WI38 (cell line): ENCODE data around the gene PCSK5.
"Not testable (repeated sequence)": the region's sequence is repeated elsewhere in the genome, so short reads cannot be mapped to it uniquely, and the experiment has no call there.

Experiments used
- H3K4me3 ChIP-seq: 2 replicates; pipeline ENCODE4 v1.5.1; 2011; ENCODE audit warnings: low read depth, mild to moderate bottlenecking, control low read depth, low read length
- TF ChIP-seq, protein P1 (sequence below): IDR thresholded peaks from 2 replicates; pipeline ENCODE4 v1.5.1; 2012; ENCODE audit warnings: low read depth, mild to moderate bottlenecking, control low read depth, low read length

Gene PCSK5

DNA sequence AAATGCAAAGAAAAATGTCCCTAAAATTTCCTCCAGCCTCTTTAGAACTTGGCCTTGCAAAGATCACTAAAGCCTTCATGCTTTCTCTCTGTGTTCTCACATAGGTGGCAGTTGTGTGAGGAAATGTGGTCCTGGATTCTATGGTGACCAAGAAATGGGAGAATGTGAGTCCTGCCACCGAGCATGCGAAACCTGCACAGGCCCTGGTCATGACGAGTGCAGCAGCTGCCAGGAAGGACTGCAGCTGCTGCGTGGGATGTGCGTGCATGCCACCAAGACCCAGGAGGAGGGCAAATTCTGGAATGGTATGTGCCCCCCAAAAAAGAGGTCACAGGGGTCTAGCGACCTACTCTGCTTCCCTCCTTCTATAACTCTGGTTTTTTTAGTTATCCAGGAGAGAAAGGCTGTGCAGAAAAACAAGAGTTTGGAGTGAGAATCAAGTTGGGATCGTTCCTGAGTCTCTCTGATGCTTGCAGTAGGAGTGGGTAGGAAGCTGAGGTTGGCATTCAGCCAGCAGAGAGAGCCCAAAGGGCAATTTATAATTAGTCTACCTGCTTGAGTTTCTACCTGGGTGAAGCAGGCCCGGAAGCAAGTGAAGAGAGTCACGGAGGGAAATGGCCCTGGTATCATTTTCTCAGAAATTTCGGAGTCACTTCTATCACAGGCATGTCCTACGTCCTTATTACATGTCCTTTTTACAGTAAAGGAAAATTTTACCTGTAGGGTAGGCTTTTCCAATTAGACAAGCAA, 406.3 kb downstream of the PCSK5 start:
- H3K4me3 ChIP-seq = no peak overlapping the region
- TF ChIP-seq, protein P1, sequence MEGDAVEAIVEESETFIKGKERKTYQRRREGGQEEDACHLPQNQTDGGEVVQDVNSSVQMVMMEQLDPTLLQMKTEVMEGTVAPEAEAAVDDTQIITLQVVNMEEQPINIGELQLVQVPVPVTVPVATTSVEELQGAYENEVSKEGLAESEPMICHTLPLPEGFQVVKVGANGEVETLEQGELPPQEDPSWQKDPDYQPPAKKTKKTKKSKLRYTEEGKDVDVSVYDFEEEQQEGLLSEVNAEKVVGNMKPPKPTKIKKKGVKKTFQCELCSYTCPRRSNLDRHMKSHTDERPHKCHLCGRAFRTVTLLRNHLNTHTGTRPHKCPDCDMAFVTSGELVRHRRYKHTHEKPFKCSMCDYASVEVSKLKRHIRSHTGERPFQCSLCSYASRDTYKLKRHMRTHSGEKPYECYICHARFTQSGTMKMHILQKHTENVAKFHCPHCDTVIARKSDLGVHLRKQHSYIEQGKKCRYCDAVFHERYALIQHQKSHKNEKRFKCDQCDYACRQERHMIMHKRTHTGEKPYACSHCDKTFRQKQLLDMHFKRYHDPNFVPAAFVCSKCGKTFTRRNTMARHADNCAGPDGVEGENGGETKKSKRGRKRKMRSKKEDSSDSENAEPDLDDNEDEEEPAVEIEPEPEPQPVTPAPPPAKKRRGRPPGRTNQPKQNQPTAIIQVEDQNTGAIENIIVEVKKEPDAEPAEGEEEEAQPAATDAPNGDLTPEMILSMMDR = no peak

DNA sequence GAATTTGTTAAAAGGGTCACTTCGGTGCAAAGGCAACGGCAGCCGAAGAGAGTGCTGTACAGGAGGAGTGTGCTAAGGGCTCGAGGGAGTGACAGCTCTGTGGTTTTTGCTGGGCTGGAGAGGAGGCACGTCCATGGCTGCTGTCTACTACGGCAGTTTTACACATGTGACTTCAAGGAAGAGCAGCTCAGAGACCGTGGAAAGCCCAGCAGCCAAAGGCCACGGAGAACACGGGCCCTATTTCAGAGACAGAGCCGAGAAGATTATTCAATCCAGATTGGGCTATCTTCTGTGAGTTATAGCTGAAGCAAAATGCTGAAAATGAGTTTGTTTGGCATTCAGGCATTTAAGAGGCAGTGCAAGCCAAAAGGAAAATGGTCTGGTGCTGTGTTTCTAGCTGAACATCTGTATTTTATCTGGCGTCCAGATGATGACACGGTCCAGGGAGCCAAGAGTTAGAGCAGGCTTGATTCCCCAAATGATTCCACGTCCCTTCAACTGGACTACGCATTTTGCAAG, 407.3 kb downstream of the PCSK5 start:
- H3K4me3 ChIP-seq = no peak overlapping the region
- TF ChIP-seq, protein P1 = no peak

DNA sequence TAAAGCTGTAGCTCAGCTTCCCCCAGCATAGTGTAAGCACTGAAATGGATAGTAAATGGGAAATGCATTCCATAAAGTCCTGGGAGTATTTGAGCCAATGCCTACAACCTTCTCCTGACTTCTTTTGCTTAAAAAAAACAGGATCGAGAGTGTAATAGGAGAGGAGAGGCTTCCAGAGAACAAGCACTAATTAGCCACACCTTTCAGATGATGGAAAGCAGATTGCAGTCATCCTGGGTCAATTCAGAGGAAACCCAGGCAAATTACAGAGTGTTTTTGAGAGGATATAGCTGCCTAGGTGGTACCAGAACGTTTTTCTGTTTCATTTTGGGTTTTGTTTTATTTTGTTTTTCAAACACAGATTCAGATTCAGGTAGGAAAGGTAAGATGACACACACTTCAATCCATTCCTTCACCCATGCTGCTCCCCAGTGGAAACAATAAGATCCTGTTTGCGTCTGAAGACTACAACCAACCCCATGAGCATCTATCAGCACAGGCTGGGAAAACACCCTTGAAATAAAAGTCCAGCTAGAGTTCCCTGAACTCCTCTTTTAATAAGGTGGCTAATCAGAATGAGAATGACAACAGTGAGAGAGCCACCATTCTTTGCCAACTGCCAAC, 408.2 kb downstream of the PCSK5 start:
- TF ChIP-seq, protein P1 = no peak
- H3K4me3 ChIP-seq = no peak overlapping the region

DNA sequence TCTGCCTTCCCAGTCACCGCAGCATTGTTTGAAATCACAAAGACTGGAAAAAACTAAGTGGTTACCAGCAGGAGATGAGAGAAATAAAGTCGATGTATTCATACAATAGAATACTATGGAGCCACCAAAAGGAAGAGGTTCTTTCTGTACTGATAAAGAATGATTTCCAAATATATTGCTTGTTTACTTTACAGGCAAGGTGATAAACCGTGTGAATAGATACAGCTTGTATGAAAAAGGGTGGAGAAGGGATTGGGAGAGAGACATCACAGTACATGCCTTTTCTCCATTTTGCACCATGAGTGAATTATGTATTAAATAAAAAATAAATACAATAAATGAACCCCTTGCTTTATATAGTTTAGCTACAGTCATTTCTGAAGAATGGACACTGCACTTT, 412.1 kb downstream of the PCSK5 start:
- no peak overlapping the region for H3K4me3 ChIP-seq
- TF ChIP-seq, protein P1 = no peak

DNA sequence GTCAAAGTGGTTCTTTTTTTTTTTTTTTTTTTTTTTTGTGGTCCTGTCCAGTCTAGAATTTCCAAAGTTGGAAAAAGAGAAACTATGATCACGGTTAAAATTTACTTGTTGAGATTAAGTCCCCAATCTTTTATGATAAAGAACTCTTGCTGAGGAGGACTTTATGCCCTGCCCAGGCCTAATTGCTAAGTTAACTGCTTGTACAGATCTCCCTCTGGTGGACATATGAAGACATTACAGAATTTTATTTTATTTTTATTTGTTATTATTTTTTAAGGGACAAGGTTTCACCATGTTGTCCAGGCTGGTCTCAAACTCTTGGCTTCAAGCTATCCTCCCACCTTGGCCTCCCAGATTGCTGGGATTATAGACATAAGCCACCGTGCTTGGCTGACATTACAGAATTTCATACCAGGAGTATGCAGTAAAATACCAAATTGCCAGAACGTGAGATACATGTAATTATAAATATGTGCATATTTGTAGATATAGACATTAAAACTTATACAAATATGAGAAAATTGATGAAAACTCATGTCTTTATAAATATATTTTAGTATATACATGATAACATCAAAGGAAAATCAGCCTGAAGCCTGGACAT, 412.6 kb downstream of the PCSK5 start:
- TF ChIP-seq, protein P1 = no peak

DNA sequence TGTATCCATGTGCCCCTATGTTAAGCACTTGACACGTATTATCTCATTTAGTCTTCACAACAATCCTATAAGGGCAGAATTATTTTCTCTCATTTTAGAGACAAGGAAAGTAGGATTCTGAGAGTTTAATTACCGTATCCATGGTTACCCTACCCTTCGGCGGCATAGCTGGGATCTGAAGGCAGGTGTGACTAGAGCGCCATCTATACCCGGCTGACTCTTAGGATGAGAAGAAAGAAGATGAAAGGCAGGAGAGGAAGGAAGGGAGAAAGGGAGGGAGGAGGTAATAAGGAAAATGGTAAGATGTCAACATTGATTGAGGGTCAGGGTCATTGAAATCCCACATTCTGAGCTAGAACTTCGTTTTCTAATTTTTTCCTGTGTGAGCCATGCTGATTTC, 416.6 kb downstream of the PCSK5 start:
- H3K4me3 ChIP-seq = not testable (repeated sequence)

More for the DNA sequence above, 412.6 kb downstream of the PCSK5 start:
- no peak overlapping the region for H3K4me3 ChIP-seq

DNA sequence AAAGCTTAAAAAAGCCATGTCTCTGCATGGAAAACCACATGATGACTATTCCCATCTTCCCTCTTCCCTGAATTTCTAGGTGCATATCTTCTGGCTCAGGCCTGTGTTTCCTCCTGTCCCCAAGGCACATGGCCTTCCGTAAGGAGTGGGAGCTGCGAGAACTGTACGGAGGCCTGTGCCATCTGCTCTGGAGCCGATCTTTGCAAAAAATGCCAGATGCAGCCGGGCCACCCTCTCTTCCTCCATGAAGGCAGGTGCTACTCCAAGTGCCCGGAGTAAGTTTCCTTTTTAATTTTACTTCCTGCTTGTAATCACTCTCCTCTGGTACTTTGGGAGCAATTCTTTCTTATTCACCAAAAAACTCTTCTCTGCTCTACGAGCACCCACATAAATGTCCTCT, 420.1 kb downstream of the PCSK5 start:
- no peak overlapping the region for H3K4me3 ChIP-seq
- TF ChIP-seq, protein P1 = no peak
